H9 (cell line): ENCODE results near the gene AGBL4. TPM values are rescaled to one million over a fixed set of nuclear protein-coding genes. Genes with fewer than 3 reads are reported as not detected.

Experiments used
- DNase-seq: peaks from one replicate; pipeline ENCODE4 v3.0.0-alpha.2; 2017
- H2AFZ ChIP-seq: one replicate; pipeline ENCODE4 v1.6.1; 2013; ENCODE audit warnings: mild to moderate bottlenecking, low read length, control low read depth, moderate library complexity
- H2AK5ac ChIP-seq: 2 replicates; pipeline ENCODE4 v1.6.1; 2013; ENCODE audit warnings: low read length, control low read depth, mixed read lengths; ENCODE audit not compliant: insufficient read length
- H2BK120ac ChIP-seq: one replicate; pipeline ENCODE4 v1.6.1; 2013; ENCODE audit warnings: low read depth, mild to moderate bottlenecking, low read length, control low read depth, inconsistent platforms; ENCODE audit not compliant: poor library complexity, severe bottlenecking
- H2BK12ac ChIP-seq: 2 replicates; pipeline ENCODE4 v1.6.1; 2013; ENCODE audit warnings: low read length, control low read depth, mixed read lengths, low read depth; ENCODE audit not compliant: insufficient read length
- H2BK15ac ChIP-seq: 2 replicates; pipeline ENCODE4 v1.6.1; 2013; ENCODE audit warnings: low read depth, low read length, control low read depth
- H2BK20ac ChIP-seq: one replicate; pipeline ENCODE4 v1.6.1; 2013; ENCODE audit warnings: low read depth, mild to moderate bottlenecking, low read length, control low read depth, inconsistent platforms; ENCODE audit not compliant: poor library complexity, severe bottlenecking
- H2BK5ac ChIP-seq: 2 replicates; pipeline ENCODE4 v1.6.1; 2013; ENCODE audit warnings: low read length, control low read depth, mixed read lengths; ENCODE audit not compliant: insufficient read length
- H3K14ac ChIP-seq: 2 replicates; pipeline ENCODE4 v1.6.1; 2013; ENCODE audit warnings: low read length, control low read depth; ENCODE audit not compliant: insufficient read depth
- H3K18ac ChIP-seq: 2 replicates; pipeline ENCODE4 v1.6.1; 2013; ENCODE audit warnings: low read depth, mild to moderate bottlenecking, mixed read lengths, low read length, control low read depth; ENCODE audit not compliant: insufficient read length
- H3K23ac ChIP-seq: 2 replicates; pipeline ENCODE4 v1.6.1; 2013; ENCODE audit warnings: low read length, control low read depth, mixed read lengths, low read depth; ENCODE audit not compliant: insufficient read length
- H3K23me2 ChIP-seq: 2 replicates; pipeline ENCODE4 v1.6.1; 2013; ENCODE audit warnings: low read depth, mild to moderate bottlenecking, mixed read lengths, low read length, control low read depth; ENCODE audit not compliant: insufficient read length, poor library complexity, severe bottlenecking
- H3K27ac ChIP-seq: 2 replicates; pipeline ENCODE4 v1.5.1; 2013; ENCODE audit warnings: low read length, control low read depth, mixed read lengths, low read depth; ENCODE audit not compliant: insufficient read length
- H3K27me3 ChIP-seq: 2 replicates; pipeline ENCODE4 v1.6.1; 2013; ENCODE audit warnings: low read length, control low read depth, inconsistent platforms; ENCODE audit not compliant: insufficient read depth
- H3K4ac ChIP-seq: 2 replicates; pipeline ENCODE4 v1.6.1; 2013; ENCODE audit warnings: low read depth, mild to moderate bottlenecking, control low read depth, inconsistent platforms, low read length, moderate library complexity
- H3K4me1 ChIP-seq: 2 replicates; pipeline ENCODE4 v1.6.1; 2013; ENCODE audit warnings: low read length, control low read depth, inconsistent platforms; ENCODE audit not compliant: insufficient read depth
- H3K4me2 ChIP-seq: 2 replicates; pipeline ENCODE4 v1.6.1; 2013; ENCODE audit warnings: low read length, control low read depth, mixed read lengths; ENCODE audit not compliant: insufficient read length, insufficient read depth
- H3K56ac ChIP-seq: 2 replicates; pipeline ENCODE4 v1.6.1; 2013; ENCODE audit warnings: low read depth, mild to moderate bottlenecking, mixed read lengths, low read length, control low read depth; ENCODE audit not compliant: insufficient read length
- H3K79me1 ChIP-seq: 2 replicates; pipeline ENCODE4 v1.6.1; 2013; ENCODE audit warnings: low read depth, mild to moderate bottlenecking, moderate library complexity, low read length, control low read depth, inconsistent platforms; ENCODE audit not compliant: insufficient read depth, poor library complexity, severe bottlenecking
- H3K79me2 ChIP-seq: 2 replicates; pipeline ENCODE4 v1.6.1; 2013; ENCODE audit warnings: low read length, control low read depth, inconsistent platforms; ENCODE audit not compliant: insufficient read depth
- H3K9ac ChIP-seq: 2 replicates; pipeline ENCODE4 v1.6.1; 2013; ENCODE audit warnings: low read length, control low read depth, mixed read lengths; ENCODE audit not compliant: insufficient read length; ENCODE audit errors: extremely low read depth
- H3K9me3 ChIP-seq: one replicate; pipeline ENCODE4 v1.6.1; 2013; ENCODE audit warnings: low read depth, low read length, inconsistent platforms; ENCODE audit not compliant: control insufficient read depth
- H3T11ph ChIP-seq: one replicate; pipeline ENCODE4 v1.6.1; 2013; ENCODE audit warnings: mild to moderate bottlenecking, low read length, control low read depth, inconsistent platforms
- H4K20me1 ChIP-seq: one replicate; pipeline ENCODE4 v1.6.1; 2013; ENCODE audit not compliant: control insufficient read depth, insufficient read length, insufficient read depth
- H4K5ac ChIP-seq: 2 replicates; pipeline ENCODE4 v1.6.1; 2013; ENCODE audit warnings: low read depth, mild to moderate bottlenecking, mixed read lengths, low read length, control low read depth; ENCODE audit not compliant: insufficient read length
- H4K8ac ChIP-seq: replicated peaks from 2 replicates; pipeline ENCODE4 v1.6.1; 2013; ENCODE audit warnings: low read length, control low read depth, mixed read lengths, low read depth; ENCODE audit not compliant: insufficient read length
- H4K91ac ChIP-seq: 2 replicates; pipeline ENCODE4 v1.6.1; 2013; ENCODE audit warnings: low read depth, mild to moderate bottlenecking, moderate library complexity, mixed read lengths, low read length, control low read depth; ENCODE audit not compliant: insufficient read length
- H3K27ac Mint-ChIP-seq, 3 experiments: 2 replicates in 2 of 3; 3 replicates in 1 of 3; pipeline ENCODE4 v1.8.0; 2020 to 2021; ENCODE audit warnings: mixed read lengths in 3 of 3, mild to moderate bottlenecking in 1 of 3, moderate library complexity in 1 of 3
- H3K27me3 Mint-ChIP-seq: 2 replicates; pipeline ENCODE4 v1.8.0; 2021; ENCODE audit warnings: low read depth, mild to moderate bottlenecking, moderate library complexity, mixed read lengths
- H3K36me3 Mint-ChIP-seq, 3 experiments: 2 replicates in 2 of 3; 3 replicates in 1 of 3; pipeline ENCODE4 v1.8.0; 2020 to 2021; ENCODE audit warnings: low read depth in 3 of 3, mixed read lengths in 3 of 3; ENCODE audit not compliant: insufficient read depth in 1 of 3
- H3K4me1 Mint-ChIP-seq, 2 experiments: 2 replicates each; pipeline ENCODE4 v1.8.0; 2020; ENCODE audit warnings: mixed read lengths in 2 of 2
- H3K4me3 Mint-ChIP-seq, 2 experiments: 2 replicates in 1 of 2; 3 replicates in 1 of 2; pipeline ENCODE4 v1.8.0; 2020 to 2021; ENCODE audit warnings: mild to moderate bottlenecking in 2 of 2, mixed read lengths in 2 of 2, moderate library complexity in 1 of 2
- H3K9me3 Mint-ChIP-seq, 2 experiments: 2 replicates in 1 of 2; 3 replicates in 1 of 2; pipeline ENCODE4 v1.8.0; 2020; ENCODE audit warnings: mild to moderate bottlenecking in 2 of 2, mixed read lengths in 2 of 2, moderate library complexity in 1 of 2
- CTCF ChIP-seq: fragments of 200-600 bp; sonication (generic); conservative IDR thresholded peaks from 3 replicates; pipeline ENCODE4 v1.8.0; 2021; ENCODE audit warnings: antibody characterized with exemption, mild to moderate bottlenecking
- WGBS: extraction: QIAGEN DNeasy Blood & Tissue Kit; methylation state at CpG from one replicate; pipeline ENCODE4 v1.1.7; 2013; ENCODE audit warnings: missing lambda C conversion rate, low lambda C conversion rate, mixed read lengths; ENCODE audit not compliant: insufficient read length; ENCODE audit errors: extremely low coverage; 5-methylcytosine and 5-hydroxymethylcytosine counted together
- total RNA-seq: library from RNA; stranded (reverse); gene quantifications from 2 replicates; pipeline ENCODE4 v1.2.1, GENCODE V29; 2021

AGBL4 gene
- total RNA-seq, 1 experiment from 2014 or later = not detected

DNA sequence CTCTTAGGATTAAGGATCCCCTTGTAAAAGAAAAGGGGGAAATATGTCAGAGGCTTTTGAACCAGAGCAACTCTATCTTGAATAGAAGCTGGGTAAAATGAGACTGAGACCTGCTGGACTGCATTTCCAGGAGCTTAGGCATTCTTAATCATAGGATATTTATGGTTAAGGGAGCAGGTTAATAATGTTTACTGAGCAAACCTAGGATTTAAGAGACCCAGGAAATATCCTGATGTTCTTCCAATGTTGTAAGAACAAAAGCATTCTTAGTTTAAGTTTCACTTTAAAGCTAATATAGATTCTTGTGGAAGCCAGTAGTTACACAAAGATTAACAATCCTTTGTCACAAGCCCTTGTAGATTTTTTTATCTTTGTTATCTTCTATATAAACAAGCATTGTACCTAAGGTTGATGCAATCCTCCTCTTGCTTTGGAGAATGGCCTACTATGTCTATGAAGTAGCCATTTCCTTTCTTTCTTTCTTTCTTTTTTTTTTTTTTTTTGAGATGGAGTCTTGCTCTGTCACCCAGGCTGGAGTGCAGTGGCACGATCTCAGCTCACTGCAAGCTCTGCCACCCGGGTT is 676.9 kb downstream of the AGBL4 start:
- Histone ChIP-seq H4K20me1 (no peaks in the 10 kb centered on the region), H3K79me2 (no peaks in the 10 kb centered on the region), H4K91ac (no peak overlapping the region), H3K27me3 (no peaks in the 10 kb centered on the region), H3K56ac (no peak overlapping the region), H2BK120ac (no peak overlapping the region), H3T11ph (no peak overlapping the region), H3K9ac (no peak overlapping the region), H2BK15ac (no peak overlapping the region), H3K27ac (no peak overlapping the region), H3K4me2 (no peak overlapping the region), H2BK12ac (no peak overlapping the region), H3K9me3 (peaks cover 42% of the 10 kb centered on the region), H3K14ac (no peak overlapping the region), H2BK5ac (no peak overlapping the region), H2AK5ac (no peak overlapping the region), H3K79me1 (no peaks in the 10 kb centered on the region), H2BK20ac (no peak overlapping the region), H2AFZ (no peak overlapping the region), H3K4ac (no peak overlapping the region), H3K23ac (no peak overlapping the region), H3K18ac (no peak overlapping the region), H3K23me2 (no peaks in the 10 kb centered on the region), H4K5ac (no peak overlapping the region), H4K8ac (no peak overlapping the region), H3K4me1 (no peaks in the 10 kb centered on the region)
- Mint-ChIP-seq H3K27ac (no peak overlapping the region), H3K27me3 (no peaks in the 10 kb centered on the region), H3K4me1 (no peaks in the 10 kb centered on the region), H3K4me3 (no peak overlapping the region), H3K36me3 (peaks cover 0 to 21% (median 5%) of the 10 kb centered on the region in 3 experiments; a peak in 5 of 7 replicates), H3K9me3 (peaks cover 78 to 83% of the 10 kb centered on the region in 2 experiments)
- WGBS = no CpG with 5 or more reads among the region's 2 CpGs
- no peak for TF ChIP-seq CTCF
- no peak for DNase-seq
